Fibroblast of the conjunctiva (primary cell): ENCODE data around the gene PHLDA3.

Experiments
- DNase-seq: peaks from one replicate; pipeline ENCODE4 v3.0.0-alpha.2; 2010; ENCODE audit warnings: low read depth

PHLDA3 gene

GRCh38 chr1:201461645-201462441, 7.1 kb downstream of the PHLDA3 start:
- DNase-seq: peak; percentile 96

- DNase-seq: peak; percentile 89
Observed at GRCh38 chr1:201460814-201461644, 8.0 kb downstream of the PHLDA3 start.

DNA sequence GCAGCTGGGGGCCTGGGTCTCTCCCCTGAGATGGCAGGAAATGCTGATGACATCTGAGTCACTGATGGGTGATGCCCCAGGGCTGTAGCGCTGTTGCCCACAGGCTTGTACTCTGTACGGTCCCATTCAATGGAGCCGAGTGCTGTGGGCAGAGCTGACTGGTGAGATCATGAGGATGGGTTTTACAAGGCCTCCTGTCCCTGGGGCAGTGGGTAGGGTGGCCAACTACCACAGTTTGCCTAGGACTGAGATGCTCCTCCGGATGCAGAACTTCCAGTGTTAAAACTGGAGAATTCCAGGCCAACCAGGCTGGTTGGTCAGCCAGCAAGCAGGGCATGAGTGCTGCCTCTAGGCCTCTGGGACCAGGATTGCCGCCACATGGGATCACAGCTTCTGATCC, 9.2 kb downstream of the PHLDA3 start:
- no peak for DNase-seq

DNA sequence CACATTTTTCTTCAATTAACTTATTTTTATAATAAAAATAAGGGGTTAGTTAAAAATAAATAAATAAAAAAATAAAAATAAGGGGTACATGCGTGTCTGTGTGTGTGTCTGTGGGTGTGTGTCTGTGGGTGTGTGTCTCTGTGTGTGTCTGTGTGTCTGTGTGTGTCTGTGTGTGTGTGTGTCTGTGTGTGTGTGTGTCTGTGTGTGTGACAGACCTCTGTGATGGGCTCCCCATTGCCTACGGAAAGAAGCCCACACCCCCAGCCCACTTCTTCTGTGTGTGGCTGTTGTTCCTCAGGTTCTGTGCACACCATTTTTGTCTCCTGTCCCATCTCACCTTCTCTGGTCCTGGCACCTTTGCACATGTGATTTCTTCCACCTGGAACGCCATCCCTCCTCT, 9.9 kb downstream of the PHLDA3 start:
- DNase-seq: no peak

DNA sequence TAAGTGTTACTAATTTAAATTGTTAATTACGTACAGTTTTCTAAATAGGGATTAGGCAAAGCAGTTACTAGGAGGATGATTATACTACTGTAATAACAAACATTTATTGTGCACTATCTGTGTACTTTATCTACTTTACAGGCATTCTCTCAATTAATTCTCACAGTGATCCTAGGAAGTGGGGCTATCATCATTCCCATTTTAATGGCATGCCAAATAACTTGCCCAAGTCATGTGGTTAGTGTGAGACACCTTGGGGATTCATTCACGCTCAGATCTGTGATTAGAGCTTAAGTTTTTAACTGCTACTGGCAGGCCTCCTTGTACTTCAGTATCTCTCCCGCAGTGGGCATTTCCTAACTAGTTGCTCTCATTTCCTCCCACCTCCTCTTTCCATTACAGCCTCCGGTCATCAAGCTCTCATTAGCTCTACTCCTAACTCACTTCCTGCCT, 11.5 kb downstream of the PHLDA3 start:
- no peak for DNase-seq

GRCh38 chr1:201456499-201457309, 12.3 kb downstream of the PHLDA3 start:
- DNase-seq: peak; percentile 72

DNA sequence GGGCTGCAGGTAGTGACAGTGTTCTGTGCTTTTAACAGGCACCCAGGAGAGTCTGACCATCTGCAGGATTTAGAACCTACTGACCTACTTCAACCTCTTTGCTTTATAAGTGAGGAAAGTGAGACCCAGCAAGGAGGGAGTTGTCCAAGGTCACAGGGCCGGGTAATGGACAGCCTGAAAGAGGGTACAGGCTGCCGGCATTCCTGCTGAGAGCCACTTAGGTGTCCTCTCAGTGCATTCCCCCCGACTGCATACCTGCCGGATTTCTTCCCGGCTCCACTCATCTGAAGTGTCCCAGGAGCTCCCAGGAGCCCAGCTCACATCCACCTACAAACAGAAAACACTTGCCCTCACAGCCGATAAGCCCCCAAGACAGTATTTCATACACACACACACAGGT, 13.9 kb downstream of the PHLDA3 start:
- DNase-seq: no peak

- DNase-seq: no peak
Observed at GRCh38 chr1:201454608-201455007, 14.4 kb downstream of the PHLDA3 start.

GRCh38 chr1:201452866-201453265, 16.1 kb downstream of the PHLDA3 start:
- DNase-seq: no peak

DNA sequence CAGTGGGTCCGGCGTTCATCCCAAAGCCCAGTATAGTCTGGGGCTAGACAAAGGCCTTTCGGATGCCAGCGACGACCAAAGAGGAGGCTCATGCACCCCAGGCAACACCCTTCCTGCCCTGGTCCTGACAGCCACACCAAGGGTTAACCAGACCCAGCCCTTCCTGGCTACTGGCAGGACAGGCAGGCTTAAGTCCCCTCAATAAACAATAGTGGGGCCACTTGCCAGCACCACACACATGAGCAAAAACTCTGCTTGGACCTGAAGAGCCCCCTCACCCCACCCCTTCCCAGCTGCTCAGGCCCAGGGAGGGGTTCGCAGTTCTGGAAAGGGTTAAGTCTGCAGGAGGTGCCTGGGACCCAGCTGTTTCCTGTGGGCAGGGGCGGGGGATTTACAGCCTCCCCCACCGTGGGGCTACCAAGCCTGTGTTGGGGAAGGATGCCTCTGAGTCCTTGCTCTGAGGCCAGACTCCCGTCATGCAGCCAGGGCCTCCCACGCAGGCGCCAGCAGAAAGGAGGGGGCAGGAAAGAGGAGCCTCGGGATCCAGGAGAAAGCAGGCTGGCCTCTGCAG, 18.2 kb downstream of the PHLDA3 start:
- DNase-seq: peak; percentile 55

DNA sequence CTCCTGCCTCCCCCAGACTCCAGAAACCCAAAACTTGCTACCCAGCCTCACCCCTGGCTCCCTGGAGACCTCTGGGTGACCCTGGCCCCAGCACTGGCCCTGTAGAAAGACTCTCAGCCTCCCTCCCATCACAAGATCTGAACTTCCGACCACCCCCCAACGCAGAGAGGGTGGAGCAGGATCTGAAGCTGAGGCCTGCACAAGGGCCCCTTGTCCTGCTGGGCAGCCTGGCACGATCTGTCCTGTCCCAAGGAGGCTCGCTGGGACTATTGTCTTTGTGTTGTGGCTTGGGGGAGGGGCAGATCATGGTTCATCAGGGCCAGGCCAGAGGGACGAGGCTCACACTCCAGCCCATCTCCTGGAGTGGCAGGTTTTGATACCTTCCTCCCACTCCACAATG, 20.0 kb downstream of the PHLDA3 start:
- DNase-seq: no peak

DNA sequence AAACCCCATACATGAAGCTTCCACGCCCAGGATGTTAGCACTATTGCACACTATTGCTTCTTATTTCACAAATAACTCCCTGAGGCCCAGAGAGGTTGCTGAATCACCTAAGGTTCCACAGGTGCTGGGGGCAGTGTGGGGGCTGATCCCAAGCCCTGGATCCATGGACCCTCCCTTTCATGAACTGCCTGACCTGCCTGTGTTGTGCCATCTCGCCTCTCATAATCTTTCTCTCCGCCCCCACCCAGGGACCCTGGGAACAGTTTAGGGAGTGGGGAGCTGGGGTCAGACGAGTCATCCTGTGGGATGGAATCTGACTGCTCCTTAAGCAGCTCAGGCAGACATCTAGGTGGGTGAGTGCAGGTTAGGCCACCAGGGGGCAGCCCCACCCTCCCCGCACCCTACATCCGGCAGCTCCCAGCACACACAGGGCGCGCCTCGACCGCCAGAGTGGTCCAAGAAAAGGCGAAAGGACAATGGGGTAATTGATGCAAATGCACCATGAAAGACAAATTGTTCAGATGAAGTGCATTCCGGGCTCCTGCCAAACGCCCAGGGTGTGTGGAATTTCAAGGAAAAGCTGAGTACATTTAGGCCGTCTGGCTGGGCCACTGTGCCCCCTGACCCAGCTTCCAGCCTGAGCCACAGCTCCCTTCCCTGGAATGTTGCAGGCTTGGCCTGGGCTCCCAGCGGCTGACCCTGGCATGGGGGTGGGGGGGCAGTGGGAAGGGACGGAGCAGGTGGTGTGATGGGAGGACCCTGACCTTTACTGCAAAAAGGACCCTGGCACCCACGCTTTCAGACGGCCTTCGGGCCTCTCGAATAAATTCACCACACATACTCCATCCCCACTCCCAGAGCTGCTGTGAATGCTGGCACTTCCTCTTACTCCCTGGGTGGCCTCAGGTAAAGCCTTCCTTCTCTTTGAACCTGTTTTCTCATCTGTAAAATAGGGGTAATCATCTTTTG, 20.8 kb downstream of the PHLDA3 start:
- DNase-seq: peak; percentile 62

- DNase-seq: no peak
Observed at GRCh38 chr1:201445310-201445709, 23.7 kb downstream of the PHLDA3 start.

DNA sequence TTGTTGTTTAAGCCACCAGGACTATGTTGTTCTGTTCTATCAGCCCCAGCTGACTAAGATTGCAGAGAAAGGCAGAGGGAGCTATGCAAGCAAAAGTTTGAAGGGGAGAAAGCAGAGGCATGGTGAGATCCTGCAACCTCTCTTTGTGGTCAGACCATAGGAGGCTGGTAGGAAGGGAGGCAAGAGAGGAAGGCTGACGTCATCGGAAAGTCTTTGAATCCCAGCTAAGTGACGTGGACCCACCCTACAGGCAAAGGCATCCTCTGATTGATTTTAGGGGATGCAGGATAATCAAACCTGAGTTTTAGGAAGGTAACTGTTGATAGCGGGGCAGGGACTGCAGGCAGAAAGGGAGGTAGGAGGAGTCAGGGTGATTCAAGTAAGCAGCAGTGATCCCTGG, 24.2 kb downstream of the PHLDA3 start:
- DNase-seq: no peak

DNA sequence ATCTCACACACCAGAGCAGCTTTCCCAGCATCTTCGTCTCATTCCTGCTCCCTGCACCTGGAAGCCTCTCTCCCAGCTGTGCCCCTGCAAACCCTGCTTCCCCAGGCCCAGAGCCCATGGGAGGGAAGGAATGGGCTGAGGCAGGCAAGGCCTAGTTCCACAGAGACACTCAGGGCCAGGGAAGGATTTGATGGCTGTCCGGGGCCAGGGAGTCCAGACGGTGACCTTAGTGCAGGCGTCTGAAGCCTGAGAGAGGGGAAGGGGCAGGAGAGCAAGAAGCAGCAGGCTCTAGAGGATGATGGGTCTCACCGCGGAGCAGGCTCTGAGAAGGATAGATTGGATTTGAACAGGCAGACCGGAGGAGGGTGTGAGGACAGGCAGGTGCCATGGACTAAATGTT, 25.2 kb downstream of the PHLDA3 start:
- no peak for DNase-seq

DNA sequence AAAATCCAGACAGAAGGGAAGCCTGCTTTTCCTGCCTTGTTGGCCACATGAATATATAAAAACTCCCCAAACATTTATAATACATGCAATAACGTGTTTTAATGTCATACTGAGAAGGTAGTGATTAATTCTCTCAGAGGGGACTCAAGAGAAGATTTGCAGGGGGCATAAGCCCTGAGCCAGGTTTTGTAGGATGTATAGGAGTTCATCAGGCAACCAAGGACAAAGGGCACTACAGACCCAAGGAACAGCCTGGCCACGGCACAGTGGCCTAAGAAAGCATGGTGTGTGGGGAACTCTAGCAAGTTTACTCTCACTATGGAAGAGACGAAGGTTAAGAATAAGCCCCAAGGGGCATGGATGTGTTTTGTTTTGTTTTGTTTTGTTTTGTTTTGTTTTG, 32.0 kb downstream of the PHLDA3 start:
- no peak for DNase-seq

DNA sequence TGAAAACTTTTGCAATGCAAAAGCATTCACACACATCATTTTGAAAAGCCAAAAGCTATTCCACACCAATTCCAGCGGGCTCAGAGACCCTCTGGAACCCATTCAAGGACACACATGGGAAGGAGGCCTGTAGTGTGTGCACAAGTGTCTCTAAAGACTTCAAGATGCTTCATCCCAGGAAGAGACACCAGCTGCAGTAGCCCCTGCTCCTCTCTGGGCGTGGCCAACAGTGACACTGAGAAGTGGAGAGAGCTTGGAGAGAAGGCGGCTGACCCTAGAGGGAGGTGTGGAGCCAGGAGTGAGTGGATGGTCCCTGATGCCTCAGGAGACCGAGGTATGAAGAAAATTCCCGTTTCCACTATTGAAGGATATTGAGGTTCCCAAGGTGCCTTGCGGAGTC, 32.6 kb downstream of the PHLDA3 start:
- DNase-seq: no peak

DNA sequence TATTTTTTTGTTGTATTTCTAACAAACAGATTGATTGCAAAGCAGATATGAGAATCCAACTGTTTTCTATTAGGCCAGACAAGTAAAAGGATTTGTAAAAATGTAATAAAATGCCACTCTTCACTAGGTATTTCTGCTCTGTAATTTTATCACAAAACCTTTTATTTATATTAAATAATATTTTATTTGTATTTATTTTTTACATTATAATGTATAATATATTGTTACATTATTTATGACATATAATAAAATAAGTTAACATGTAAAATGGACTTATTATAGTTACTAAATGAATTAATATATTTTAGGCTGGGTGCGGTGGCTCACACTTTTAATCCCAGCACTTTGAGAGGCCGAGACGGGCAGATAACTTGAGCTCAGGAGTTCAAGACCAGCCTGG, 34.7 kb downstream of the PHLDA3 start:
- no peak for DNase-seq

GRCh38 chr1:201433609-201434008, 35.4 kb downstream of the PHLDA3 start:
- no peak for DNase-seq

- DNase-seq: no peak
Observed at GRCh38 chr1:201430776-201431175, 38.2 kb downstream of the PHLDA3 start.
